ENCODE results near the gene MAP3K5.

GRCh38 chr6:136635615-136636014 lies 156.7 kb downstream of the MAP3K5 start:
- TF ChIP-seq POLR2AphosphoS5 (IDR thresholded peaks at IDR 0.05) (no peak), CTCF (IDR thresholded peaks at IDR 0.05) (no peak), POLR2A (IDR thresholded peaks at IDR 0.05) (no peak)
